ENCODE data around the gene RAD51B.

GRCh38 chr14:68692216-68692615, 872.6 kb downstream of the RAD51B start:
- TF ChIP-seq NFRKB (IDR thresholded peaks at IDR 0.05) (no peak), U2AF1 (optimal IDR thresholded peaks at IDR 0.05; ENCODE audit: low read depth, low read length) (no peak), CTCF (CRISPR knock-in tag; IDR thresholded peaks at IDR 0.05) (no peak), NRL (CRISPR knock-in tag; IDR thresholded peaks at IDR 0.05; ENCODE audit: borderline replicate concordance) (no peak), FOXK1 (CRISPR knock-in tag; IDR thresholded peaks at IDR 0.05; ENCODE audit: borderline replicate concordance, low read depth) (no peak), USF2 (IDR thresholded peaks at IDR 0.05; ENCODE audit: low read depth, low read length) (no peak), USF2 (CRISPR knock-in tag; IDR thresholded peaks at IDR 0.05; ENCODE audit: borderline replicate concordance) (no peak), ZBTB40 (IDR thresholded peaks at IDR 0.05) (no peak), ZBTB40 (CRISPR knock-in tag; IDR thresholded peaks at IDR 0.05) (no peak), PBX3 (CRISPR knock-in tag; IDR thresholded peaks at IDR 0.05; ENCODE audit: borderline replicate concordance) (no peak), ATF2 (CRISPR knock-in tag; IDR thresholded peaks at IDR 0.05) (no peak), ETV6 (CRISPR knock-in tag; conservative IDR thresholded peaks at IDR 0.05) (no peak), POLR2AphosphoS5 (IDR thresholded peaks at IDR 0.05; ENCODE audit: low read depth, low read length) (no peak), ZNF615 (CRISPR knock-in tag; IDR thresholded peaks at IDR 0.05; ENCODE audit: borderline replicate concordance) (no peak)

All from HepG2 (cell line).